ENCODE data around the gene SAFB. TPM values are rescaled to one million over a fixed set of nuclear protein-coding genes. Genes with fewer than 3 reads are reported as not detected.
"Not testable (repeated sequence)": the region's sequence is repeated elsewhere in the genome, so short reads cannot be mapped to it uniquely, and the experiment has no call there.

The SAFB gene
- polyA plus RNA-seq, 1 donor from 2014 or later: 89.8 TPM

DNA sequence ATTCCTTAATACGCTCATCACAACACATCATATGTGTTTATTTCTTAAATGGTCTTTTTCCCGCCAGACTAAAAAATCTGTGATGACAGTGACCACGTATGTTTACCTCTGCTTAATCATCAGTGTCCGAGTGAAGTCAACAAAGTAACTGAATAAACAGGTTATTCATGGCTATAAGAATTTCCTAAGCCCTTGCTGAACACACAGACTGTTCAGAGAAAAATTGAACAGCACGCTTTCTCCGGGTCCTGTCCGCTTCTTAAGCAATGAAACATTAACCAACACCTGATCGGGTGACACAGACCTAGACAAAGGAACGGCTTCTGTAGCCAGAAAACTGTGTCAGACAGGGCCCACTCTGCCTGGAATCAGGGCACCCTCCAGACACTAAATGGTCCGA is 14.6 kb upstream of the SAFB start:
- H3K9me3 ChIP-seq (ENCODE audit: low read length): no peaks in the 10 kb centered on the region
- TF ChIP-seq EP300 (conservative IDR thresholded peaks at IDR 0.05; ENCODE audit: poor library complexity, severe bottlenecking): no peak
- no peak for TF ChIP-seq CTCF (IDR thresholded peaks at IDR 0.05; ENCODE audit: poor library complexity, severe bottlenecking)
- no peak for TF ChIP-seq POLR2AphosphoS5 (IDR thresholded peaks at IDR 0.05)
- TF ChIP-seq, protein P1, sequence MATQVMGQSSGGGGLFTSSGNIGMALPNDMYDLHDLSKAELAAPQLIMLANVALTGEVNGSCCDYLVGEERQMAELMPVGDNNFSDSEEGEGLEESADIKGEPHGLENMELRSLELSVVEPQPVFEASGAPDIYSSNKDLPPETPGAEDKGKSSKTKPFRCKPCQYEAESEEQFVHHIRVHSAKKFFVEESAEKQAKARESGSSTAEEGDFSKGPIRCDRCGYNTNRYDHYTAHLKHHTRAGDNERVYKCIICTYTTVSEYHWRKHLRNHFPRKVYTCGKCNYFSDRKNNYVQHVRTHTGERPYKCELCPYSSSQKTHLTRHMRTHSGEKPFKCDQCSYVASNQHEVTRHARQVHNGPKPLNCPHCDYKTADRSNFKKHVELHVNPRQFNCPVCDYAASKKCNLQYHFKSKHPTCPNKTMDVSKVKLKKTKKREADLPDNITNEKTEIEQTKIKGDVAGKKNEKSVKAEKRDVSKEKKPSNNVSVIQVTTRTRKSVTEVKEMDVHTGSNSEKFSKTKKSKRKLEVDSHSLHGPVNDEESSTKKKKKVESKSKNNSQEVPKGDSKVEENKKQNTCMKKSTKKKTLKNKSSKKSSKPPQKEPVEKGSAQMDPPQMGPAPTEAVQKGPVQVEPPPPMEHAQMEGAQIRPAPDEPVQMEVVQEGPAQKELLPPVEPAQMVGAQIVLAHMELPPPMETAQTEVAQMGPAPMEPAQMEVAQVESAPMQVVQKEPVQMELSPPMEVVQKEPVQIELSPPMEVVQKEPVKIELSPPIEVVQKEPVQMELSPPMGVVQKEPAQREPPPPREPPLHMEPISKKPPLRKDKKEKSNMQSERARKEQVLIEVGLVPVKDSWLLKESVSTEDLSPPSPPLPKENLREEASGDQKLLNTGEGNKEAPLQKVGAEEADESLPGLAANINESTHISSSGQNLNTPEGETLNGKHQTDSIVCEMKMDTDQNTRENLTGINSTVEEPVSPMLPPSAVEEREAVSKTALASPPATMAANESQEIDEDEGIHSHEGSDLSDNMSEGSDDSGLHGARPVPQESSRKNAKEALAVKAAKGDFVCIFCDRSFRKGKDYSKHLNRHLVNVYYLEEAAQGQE (IDR thresholded peaks at IDR 0.05; ENCODE audit: borderline replicate concordance): no peak
- H2AFZ ChIP-seq (ENCODE audit: low read depth, low read length): no peak overlapping the region
- H3K36me3 ChIP-seq (ENCODE audit: insufficient read depth, low read length): peaks cover 3% of the 10 kb centered on the region
- H3K79me2 ChIP-seq (replicated peaks; ENCODE audit: insufficient read depth, low read length): peaks cover 6% of the 10 kb centered on the region
- H3K9ac ChIP-seq (ENCODE audit: low read length): no peak overlapping the region
- H3K9me2 ChIP-seq (ENCODE audit: insufficient read depth, low read length): no peaks in the 10 kb centered on the region
- H3K4me2 ChIP-seq (ENCODE audit: low read length): no peak overlapping the region
- H3F3A ChIP-seq (ENCODE audit: insufficient read depth, low read length, poor library complexity, severe bottlenecking): no peaks in the 10 kb centered on the region
- no peak overlapping the region for H3K27ac ChIP-seq (ENCODE audit: low read length)
- no peak overlapping the region for H3K4me3 ChIP-seq (ENCODE audit: low read length)
- no peaks in the 10 kb centered on the region for H3K27me3 ChIP-seq (ENCODE audit: insufficient read depth, low read depth, low read length)
- H4K20me1 ChIP-seq (ENCODE audit: insufficient read depth): no peaks in the 10 kb centered on the region

GRCh38 chr19:5608766-5609165 is 14.1 kb upstream of the SAFB start:
- H3K27ac ChIP-seq (ENCODE audit: low read length); H2AFZ ChIP-seq (ENCODE audit: low read depth, low read length); H3K4me3 ChIP-seq (ENCODE audit: low read length); H3K9ac ChIP-seq (ENCODE audit: low read length); H3K36me3 ChIP-seq (ENCODE audit: insufficient read depth, low read length); H4K20me1 ChIP-seq (ENCODE audit: insufficient read depth); H3K27me3 ChIP-seq (ENCODE audit: insufficient read depth, low read depth, low read length); H3K9me3 ChIP-seq (ENCODE audit: low read length); H3F3A ChIP-seq (ENCODE audit: insufficient read depth, low read length, poor library complexity, severe bottlenecking); H3K9me2 ChIP-seq (ENCODE audit: insufficient read depth, low read length); H3K79me2 ChIP-seq (replicated peaks; ENCODE audit: insufficient read depth, low read length); H3K4me2 ChIP-seq (ENCODE audit: low read length): not testable (repeated sequence)

GRCh38 chr19:5609881-5610448 is 12.9 kb upstream of the SAFB start:
- no peak overlapping the region for H3K4me2 ChIP-seq (ENCODE audit: low read length)
- no peak overlapping the region for H3K27ac ChIP-seq (ENCODE audit: low read length)
- TF ChIP-seq MXI1 (conservative IDR thresholded peaks at IDR 0.05; ENCODE audit: poor library complexity, severe bottlenecking) (no peak), CTCF (IDR thresholded peaks at IDR 0.05; ENCODE audit: poor library complexity, severe bottlenecking) (no peak), TAF1 (IDR thresholded peaks at IDR 0.05; ENCODE audit: low read depth) (no peak), SMC3 (conservative IDR thresholded peaks at IDR 0.05; ENCODE audit: poor library complexity) (no peak), POLR2AphosphoS5 (IDR thresholded peaks at IDR 0.05) (no peak), RAD21 (conservative IDR thresholded peaks at IDR 0.05) (no peak), EZH2 (IDR thresholded peaks at IDR 0.05; ENCODE audit: borderline replicate concordance, insufficient read depth, low read length, poor library complexity, severe bottlenecking) (no peak), EP300 (conservative IDR thresholded peaks at IDR 0.05; ENCODE audit: poor library complexity, severe bottlenecking) (no peak)
- TF ChIP-seq, protein P1 (IDR thresholded peaks at IDR 0.05; ENCODE audit: borderline replicate concordance): no peak
- H3K9ac ChIP-seq (ENCODE audit: low read length): no peak overlapping the region
- H3K79me2 ChIP-seq (replicated peaks; ENCODE audit: insufficient read depth, low read length): peaks cover 6% of the 10 kb centered on the region
- H3K4me3 ChIP-seq (ENCODE audit: low read length): no peak overlapping the region
- H3K9me2 ChIP-seq (ENCODE audit: insufficient read depth, low read length): no peaks in the 10 kb centered on the region
- no peaks in the 10 kb centered on the region for H4K20me1 ChIP-seq (ENCODE audit: insufficient read depth)
- no peaks in the 10 kb centered on the region for H3K9me3 ChIP-seq (ENCODE audit: low read length)
- no peaks in the 10 kb centered on the region for H3F3A ChIP-seq (ENCODE audit: insufficient read depth, low read length, poor library complexity, severe bottlenecking)
- peaks cover 3% of the 10 kb centered on the region for H3K36me3 ChIP-seq (ENCODE audit: insufficient read depth, low read length)
- no peak overlapping the region for H2AFZ ChIP-seq (ENCODE audit: low read depth, low read length)
- H3K27me3 ChIP-seq (ENCODE audit: insufficient read depth, low read depth, low read length): no peaks in the 10 kb centered on the region
